ENCODE data around the gene CPNE2. TPM values are rescaled to one million over a fixed set of nuclear protein-coding genes. Genes with fewer than 3 reads are reported as not detected.
A peak's percentile ranks its signal among the peaks of the same experiment; 100 is the strongest.

CPNE2 gene
- total and polyA plus RNA-seq, 4 donors, result 38.1 to 76.3 (median 52.2) TPM

GRCh38 chr16:57149391-57149790 lies 57.0 kb downstream of the CPNE2 start:
- H3K4me3 ChIP-seq, result no peak overlapping the region
- DNase-seq, result no peak
- peaks cover 0 to 39% (median 9%) of the 10 kb centered on the region in 5 donors for H3K4me1 ChIP-seq (ENCODE audit: control insufficient read depth in 5 of 5, insufficient read depth in 5 of 5, low read length in 5 of 5)
- no peak overlapping the region for H3K9ac ChIP-seq (ENCODE audit: insufficient read depth in 1 of 2, low read length in 2 of 2)
- WGBS, 2 donors, result 89% methylated on average over 10 of the region's 10 CpGs
- no peak for ATAC-seq (ENCODE audit: insufficient read depth, low FRiP score)
- no peaks in the 10 kb centered on the region for H3K27me3 ChIP-seq (ENCODE audit: control insufficient read depth in 3 of 3, insufficient read depth in 3 of 3, low read length in 2 of 3)
- H3K9me3 ChIP-seq (ENCODE audit: control insufficient read depth in 4 of 4, insufficient read depth in 3 of 4, low read length in 3 of 4), result no peaks in the 10 kb centered on the region
- no peak for TF ChIP-seq CTCF (IDR thresholded peaks at IDR 0.05; ENCODE audit: control extremely low read depth, extremely low read depth)
- H3K36me3 ChIP-seq (ENCODE audit: control insufficient read depth in 4 of 4, insufficient read depth in 4 of 4, low read length in 4 of 4), result peaks cover 5 to 25% (median 12%) of the 10 kb centered on the region in 4 donors
- peak overlapping the region in 1 of 2 donors; percentile 76 for H3K27ac ChIP-seq (ENCODE audit: low read depth in 1 of 2, low read length in 1 of 2)

- Histone ChIP-seq H3K36me3 (ENCODE audit: control insufficient read depth in 4 of 4, insufficient read depth in 4 of 4, low read length in 4 of 4) (peaks cover 12 to 26% (median 14%) of the 10 kb centered on the region in 4 donors), H3K4me1 (ENCODE audit: control insufficient read depth in 5 of 5, insufficient read depth in 5 of 5, low read length in 5 of 5) (peaks cover 0 to 35% (median 9%) of the 10 kb centered on the region in 5 donors), H3K4me3 (no peak overlapping the region), H3K9ac (ENCODE audit: insufficient read depth in 1 of 2, low read length in 2 of 2) (no peak overlapping the region), H3K27ac (ENCODE audit: low read depth in 1 of 2, low read length in 1 of 2) (no peak overlapping the region), H3K9me3 (ENCODE audit: control insufficient read depth in 4 of 4, insufficient read depth in 3 of 4, low read length in 3 of 4) (no peaks in the 10 kb centered on the region), H3K27me3 (ENCODE audit: control insufficient read depth in 3 of 3, insufficient read depth in 3 of 3, low read length in 2 of 3) (no peaks in the 10 kb centered on the region)
- TF ChIP-seq CTCF (IDR thresholded peaks at IDR 0.05; ENCODE audit: control extremely low read depth, extremely low read depth), result no peak
- DNase-seq (no peak), ATAC-seq (ENCODE audit: insufficient read depth, low FRiP score) (no peak)
- WGBS, 2 donors, result 89 to 93% methylated on average over 9 of the region's 9 CpGs
Observed at GRCh38 chr16:57150682-57151330, 58.4 kb downstream of the CPNE2 start.

GRCh38 chr16:57151369-57151768 lies 59.0 kb downstream of the CPNE2 start:
- DNase-seq (no peak), ATAC-seq (ENCODE audit: insufficient read depth, low FRiP score) (no peak)
- 51 to 70% methylated on average over 2 of the region's 2 CpGs for WGBS, 2 donors
- Histone ChIP-seq H3K27ac (ENCODE audit: low read depth in 1 of 2, low read length in 1 of 2) (no peak overlapping the region), H3K36me3 (ENCODE audit: control insufficient read depth in 4 of 4, insufficient read depth in 4 of 4, low read length in 4 of 4) (peaks cover 17 to 23% (median 18%) of the 10 kb centered on the region in 4 donors), H3K4me1 (ENCODE audit: control insufficient read depth in 5 of 5, insufficient read depth in 5 of 5, low read length in 5 of 5) (peaks cover 0 to 29% (median 9%) of the 10 kb centered on the region in 5 donors), H3K27me3 (ENCODE audit: control insufficient read depth in 3 of 3, insufficient read depth in 3 of 3, low read length in 2 of 3) (no peaks in the 10 kb centered on the region), H3K4me3 (no peak overlapping the region), H3K9ac (ENCODE audit: insufficient read depth in 1 of 2, low read length in 2 of 2) (no peak overlapping the region), H3K9me3 (ENCODE audit: control insufficient read depth in 4 of 4, insufficient read depth in 3 of 4, low read length in 3 of 4) (no peaks in the 10 kb centered on the region)
- no peak for TF ChIP-seq CTCF (IDR thresholded peaks at IDR 0.05; ENCODE audit: control extremely low read depth, extremely low read depth)
